NT2/D1 (cell line): ENCODE measurements around the gene MGLL.

Experiments used
- SUZ12 ChIP-seq: IDR thresholded peaks from 2 replicates; pipeline ENCODE4 v1.6.1; 2011; ENCODE audit not compliant: insufficient read length, insufficient read depth; ENCODE audit errors: extremely low read depth
- YY1 ChIP-seq: IDR thresholded peaks from 2 replicates; pipeline ENCODE4 v1.6.1; 2011; ENCODE audit not compliant: insufficient read length, insufficient read depth
- ZNF274 ChIP-seq: IDR thresholded peaks from 2 replicates; pipeline ENCODE4 v1.6.1; 2011; ENCODE audit warnings: mild to moderate bottlenecking, low read depth, low read length

- TF ChIP-seq YY1, result no peak
- no peak for TF ChIP-seq ZNF274
- TF ChIP-seq SUZ12, result no peak
Observed at GRCh38 chr3:127769284-127770081, 52.8 kb downstream of the MGLL start.
